Stomach (tissue), 9 donors: Measurements from ENCODE around the gene SMIM44. TPM values are rescaled to one million over a fixed set of nuclear protein-coding genes. Genes with fewer than 3 reads are reported as not detected.

Experiments
- DNase-seq, 2 donors: peaks; one replicate each; pipeline versions ENCODE4 v3.0.0 to v3.0.0-alpha.2; 2013 to 2019
- H3K27ac ChIP-seq, 5 donors: fragments of 200-600 bp in 4 of 5; sonication (generic) in 4 of 5; one replicate each; pipeline ENCODE4 v1.5.1; 2013 to 2019; ENCODE audit warnings: mild to moderate bottlenecking in 1 of 5, moderate library complexity in 1 of 5
- H3K27me3 ChIP-seq, 3 donors: fragments of 200-600 bp; sonication (generic); one replicate each; pipeline ENCODE4 v1.5.1; 2017 to 2019; ENCODE audit warnings: mixed run types in 1 of 3
- H3K36me3 ChIP-seq, 4 donors: fragments of 200-600 bp; sonication (generic); 1 replicate in 3 of 4; 2 replicates in 1 of 4; pipeline ENCODE4 v1.5.1; 2016 to 2019
- H3K4me1 ChIP-seq, 4 donors: fragments of 200-600 bp; sonication (generic); one replicate each; pipeline ENCODE4 v1.5.1; 2016 to 2019
- H3K4me3 ChIP-seq, 4 donors: fragments of 200-600 bp; sonication (generic) in 3 of 4; one replicate each; pipeline ENCODE4 v1.5.1; 2016 to 2019; ENCODE audit warnings: mild to moderate bottlenecking in 1 of 4
- H3K9me3 ChIP-seq, 4 donors: fragments of 200-600 bp; sonication (generic); one replicate each; pipeline ENCODE4 v1.5.1; 2016 to 2019
- CTCF ChIP-seq, 7 experiments: fragments of 450-650 bp in 4 of 7; fragments of 200-600 bp in 3 of 7; sonication (generic) in 3 of 7; IDR thresholded peaks; one replicate each; pipeline ENCODE4 v1.5.1; 2016 to 2019; ENCODE audit warnings: antibody characterized with exemption in 7 of 7, control low read depth in 2 of 7, mild to moderate bottlenecking in 1 of 7
- EP300 ChIP-seq: sonication (generic); formaldehyde crosslinking; IDR thresholded peaks from one replicate; pipeline ENCODE4 v1.6.1; 2017; ENCODE audit warnings: antibody characterized with exemption
- POLR2A ChIP-seq, 4 donors: fragments of 450-650 bp; IDR thresholded peaks; one replicate each; pipeline ENCODE4 v1.6.1; 2016; ENCODE audit warnings: antibody characterized with exemption in 4 of 4, control low read depth in 2 of 4, mild to moderate bottlenecking in 1 of 4, moderate library complexity in 1 of 4
- POLR2AphosphoS5 ChIP-seq, 3 donors: sonication (generic); formaldehyde crosslinking; IDR thresholded peaks; one replicate each; pipeline ENCODE4 v1.6.1; 2016; ENCODE audit warnings: antibody characterized with exemption in 3 of 3
- WGBS, 5 donors: extraction: QIAGEN DNeasy Blood & Tissue Kit in 3 of 5; methylation state at CpG; one replicate each; pipeline versions ENCODE4 v1.1.5 to v1.1.7; 2013 to 2018; 5-methylcytosine and 5-hydroxymethylcytosine counted together
- intact Hi-C: fragments of 100-400 bp; cut with DNase I; formaldehyde crosslinking; loops from one replicate; pipeline ENCODE4 v1.15.1; 2023; ENCODE audit warnings: low total_unique reads
- polyA plus RNA-seq, 3 donors: library from polyadenylated mRNA; stranded (reverse); fragments of 200-250 nt; gene quantifications; one replicate each; pipeline ENCODE4 v1.2.3, GENCODE V29; 2013
- total RNA-seq, 5 donors: library from RNA; depleted of rRNA; stranded (reverse); fragments of >200 nt; gene quantifications; one replicate each; pipeline versions ENCODE4 v1.1.0 to v1.2.3, GENCODE V29; 2014 to 2016
- donor health status: healthy with polysubstance abuse.
- donor health status: Bipolar disorder and iron deficiency.
- donor health status: healthy.

SMIM44 gene
- total and polyA plus RNA-seq, 8 donors, result 2.7 TPM; not detected in 7

GRCh38 chr19:3499738-3500428 lies 16.6 kb upstream of the SMIM44 start:
- H3K27ac ChIP-seq, result peak overlapping the region; percentile 69 to 96 (median 92)
- no peaks in the 10 kb centered on the region for H3K9me3 ChIP-seq
- DNase-seq, result no peak
- peaks cover 14 to 32% (median 23%) of the 10 kb centered on the region in 4 donors for H3K36me3 ChIP-seq
- intact Hi-C loops, result no loop called here
- TF ChIP-seq POLR2AphosphoS5 (IDR thresholded peaks at IDR 0.05), result no peak
- no peak for TF ChIP-seq EP300
- no peak for TF ChIP-seq CTCF (IDR thresholded peaks at IDR 0.05)
- TF ChIP-seq POLR2A (IDR thresholded peaks at IDR 0.05), result no peak
- peak overlapping the region; percentile 81 to 100 (median 96) for H3K4me3 ChIP-seq
- WGBS, 5 donors, result 20 to 28% (median 21%) methylated on average over 17 to 18 of the region's 18 CpGs
- peaks cover 16 to 29% (median 21%) of the 10 kb centered on the region in 4 donors for H3K4me1 ChIP-seq
- H3K27me3 ChIP-seq, result no peaks in the 10 kb centered on the region

- no peak for DNase-seq
- intact Hi-C loops, result no loop called here
- TF ChIP-seq POLR2AphosphoS5 (IDR thresholded peaks at IDR 0.05) (no peak), POLR2A (IDR thresholded peaks at IDR 0.05) (no peak), CTCF (IDR thresholded peaks at IDR 0.05) (no peak), EP300 (no peak)
- peaks cover 14 to 51% (median 42%) of the 10 kb centered on the region in 4 donors for H3K36me3 ChIP-seq
- peaks cover 16 to 29% (median 24%) of the 10 kb centered on the region in 4 donors for H3K4me1 ChIP-seq
- no peaks in the 10 kb centered on the region for H3K27me3 ChIP-seq
- H3K9me3 ChIP-seq, result no peaks in the 10 kb centered on the region
- no peak overlapping the region for H3K4me3 ChIP-seq
- WGBS, 5 donors, result 96 to 99% (median 97%) methylated on average over 5 of the region's 5 CpGs
- no peak overlapping the region for H3K27ac ChIP-seq
These were observed 14.7 kb upstream of the SMIM44 start for GRCh38 chr19:3497757-3498520.

GRCh38 chr19:3496392-3497273 lies 13.4 kb upstream of the SMIM44 start:
- no peak overlapping the region for H3K27ac ChIP-seq
- no peak overlapping the region for H3K4me3 ChIP-seq
- 95 to 98% (median 97%) methylated on average over 13 to 32 of the region's 32 CpGs for WGBS, 5 donors
- no peaks in the 10 kb centered on the region for H3K9me3 ChIP-seq
- DNase-seq, result no peak
- H3K27me3 ChIP-seq, result no peaks in the 10 kb centered on the region
- TF ChIP-seq EP300 (no peak), CTCF (IDR thresholded peaks at IDR 0.05) (no peak), POLR2A (IDR thresholded peaks at IDR 0.05) (no peak), POLR2AphosphoS5 (IDR thresholded peaks at IDR 0.05) (no peak)
- H3K4me1 ChIP-seq, result peaks cover 16 to 29% (median 24%) of the 10 kb centered on the region in 4 donors
- H3K36me3 ChIP-seq, result peaks cover 20 to 64% (median 55%) of the 10 kb centered on the region in 4 donors
- intact Hi-C loops, result no loop called here

GRCh38 chr19:3494559-3494958 lies 11.3 kb upstream of the SMIM44 start:
- intact Hi-C loops, result no loop called here
- WGBS, 5 donors, result 86 to 90% (median 87%) methylated on average over 17 to 18 of the region's 18 CpGs
- Histone ChIP-seq H3K9me3 (no peaks in the 10 kb centered on the region), H3K4me3 (no peak overlapping the region), H3K27me3 (no peaks in the 10 kb centered on the region), H3K27ac (no peak overlapping the region), H3K4me1 (peaks cover 8 to 19% (median 12%) of the 10 kb centered on the region in 4 donors), H3K36me3 (peaks cover 32 to 85% (median 72%) of the 10 kb centered on the region in 4 donors)
- peak in 1 of 2 donors; percentile 52 for DNase-seq
- no peak for TF ChIP-seq POLR2A (IDR thresholded peaks at IDR 0.05)
- TF ChIP-seq CTCF (IDR thresholded peaks at IDR 0.05), result no peak
- TF ChIP-seq POLR2AphosphoS5 (IDR thresholded peaks at IDR 0.05), result no peak
- TF ChIP-seq EP300, result no peak
